H9 (cell line): ENCODE data around the gene PARPBP. TPM values are rescaled to one million over a fixed set of nuclear protein-coding genes. Genes with fewer than 3 reads are reported as not detected.
"Not testable (repeated sequence)": the region's sequence is repeated elsewhere in the genome, so short reads cannot be mapped to it uniquely, and the experiment has no call there.

Experiments
- DNase-seq: peaks from one replicate; pipeline ENCODE4 v3.0.0-alpha.2; 2017
- H2AFZ ChIP-seq: one replicate; pipeline ENCODE4 v1.6.1; 2013; ENCODE audit warnings: mild to moderate bottlenecking, low read length, control low read depth, moderate library complexity
- H2AK5ac ChIP-seq: 2 replicates; pipeline ENCODE4 v1.6.1; 2013; ENCODE audit warnings: low read length, control low read depth, mixed read lengths; ENCODE audit not compliant: insufficient read length
- H2BK120ac ChIP-seq: one replicate; pipeline ENCODE4 v1.6.1; 2013; ENCODE audit warnings: low read depth, mild to moderate bottlenecking, low read length, control low read depth, inconsistent platforms; ENCODE audit not compliant: poor library complexity, severe bottlenecking
- H2BK12ac ChIP-seq: 2 replicates; pipeline ENCODE4 v1.6.1; 2013; ENCODE audit warnings: low read length, control low read depth, mixed read lengths, low read depth; ENCODE audit not compliant: insufficient read length
- H2BK15ac ChIP-seq: 2 replicates; pipeline ENCODE4 v1.6.1; 2013; ENCODE audit warnings: low read depth, low read length, control low read depth
- H2BK20ac ChIP-seq: one replicate; pipeline ENCODE4 v1.6.1; 2013; ENCODE audit warnings: low read depth, mild to moderate bottlenecking, low read length, control low read depth, inconsistent platforms; ENCODE audit not compliant: poor library complexity, severe bottlenecking
- H2BK5ac ChIP-seq: 2 replicates; pipeline ENCODE4 v1.6.1; 2013; ENCODE audit warnings: low read length, control low read depth, mixed read lengths; ENCODE audit not compliant: insufficient read length
- H3K14ac ChIP-seq: 2 replicates; pipeline ENCODE4 v1.6.1; 2013; ENCODE audit warnings: low read length, control low read depth; ENCODE audit not compliant: insufficient read depth
- H3K18ac ChIP-seq: 2 replicates; pipeline ENCODE4 v1.6.1; 2013; ENCODE audit warnings: low read depth, mild to moderate bottlenecking, mixed read lengths, low read length, control low read depth; ENCODE audit not compliant: insufficient read length
- H3K23ac ChIP-seq: 2 replicates; pipeline ENCODE4 v1.6.1; 2013; ENCODE audit warnings: low read length, control low read depth, mixed read lengths, low read depth; ENCODE audit not compliant: insufficient read length
- H3K23me2 ChIP-seq: 2 replicates; pipeline ENCODE4 v1.6.1; 2013; ENCODE audit warnings: low read depth, mild to moderate bottlenecking, mixed read lengths, low read length, control low read depth; ENCODE audit not compliant: insufficient read length, poor library complexity, severe bottlenecking
- H3K27ac ChIP-seq: 2 replicates; pipeline ENCODE4 v1.5.1; 2013; ENCODE audit warnings: low read length, control low read depth, mixed read lengths, low read depth; ENCODE audit not compliant: insufficient read length
- H3K27me3 ChIP-seq: 2 replicates; pipeline ENCODE4 v1.6.1; 2013; ENCODE audit warnings: low read length, control low read depth, inconsistent platforms; ENCODE audit not compliant: insufficient read depth
- H3K4ac ChIP-seq: 2 replicates; pipeline ENCODE4 v1.6.1; 2013; ENCODE audit warnings: low read depth, mild to moderate bottlenecking, control low read depth, inconsistent platforms, low read length, moderate library complexity
- H3K4me1 ChIP-seq: 2 replicates; pipeline ENCODE4 v1.6.1; 2013; ENCODE audit warnings: low read length, control low read depth, inconsistent platforms; ENCODE audit not compliant: insufficient read depth
- H3K4me2 ChIP-seq: 2 replicates; pipeline ENCODE4 v1.6.1; 2013; ENCODE audit warnings: low read length, control low read depth, mixed read lengths; ENCODE audit not compliant: insufficient read length, insufficient read depth
- H3K56ac ChIP-seq: 2 replicates; pipeline ENCODE4 v1.6.1; 2013; ENCODE audit warnings: low read depth, mild to moderate bottlenecking, mixed read lengths, low read length, control low read depth; ENCODE audit not compliant: insufficient read length
- H3K79me1 ChIP-seq: 2 replicates; pipeline ENCODE4 v1.6.1; 2013; ENCODE audit warnings: low read depth, mild to moderate bottlenecking, moderate library complexity, low read length, control low read depth, inconsistent platforms; ENCODE audit not compliant: insufficient read depth, poor library complexity, severe bottlenecking
- H3K79me2 ChIP-seq: 2 replicates; pipeline ENCODE4 v1.6.1; 2013; ENCODE audit warnings: low read length, control low read depth, inconsistent platforms; ENCODE audit not compliant: insufficient read depth
- H3K9ac ChIP-seq: 2 replicates; pipeline ENCODE4 v1.6.1; 2013; ENCODE audit warnings: low read length, control low read depth, mixed read lengths; ENCODE audit not compliant: insufficient read length; ENCODE audit errors: extremely low read depth
- H3K9me3 ChIP-seq: one replicate; pipeline ENCODE4 v1.6.1; 2013; ENCODE audit warnings: low read depth, low read length, inconsistent platforms; ENCODE audit not compliant: control insufficient read depth
- H3T11ph ChIP-seq: one replicate; pipeline ENCODE4 v1.6.1; 2013; ENCODE audit warnings: mild to moderate bottlenecking, low read length, control low read depth, inconsistent platforms
- H4K20me1 ChIP-seq: one replicate; pipeline ENCODE4 v1.6.1; 2013; ENCODE audit not compliant: control insufficient read depth, insufficient read length, insufficient read depth
- H4K5ac ChIP-seq: 2 replicates; pipeline ENCODE4 v1.6.1; 2013; ENCODE audit warnings: low read depth, mild to moderate bottlenecking, mixed read lengths, low read length, control low read depth; ENCODE audit not compliant: insufficient read length
- H4K8ac ChIP-seq: replicated peaks from 2 replicates; pipeline ENCODE4 v1.6.1; 2013; ENCODE audit warnings: low read length, control low read depth, mixed read lengths, low read depth; ENCODE audit not compliant: insufficient read length
- H4K91ac ChIP-seq: 2 replicates; pipeline ENCODE4 v1.6.1; 2013; ENCODE audit warnings: low read depth, mild to moderate bottlenecking, moderate library complexity, mixed read lengths, low read length, control low read depth; ENCODE audit not compliant: insufficient read length
- H3K27ac Mint-ChIP-seq, 3 experiments: 2 replicates in 2 of 3; 3 replicates in 1 of 3; pipeline ENCODE4 v1.8.0; 2020 to 2021; ENCODE audit warnings: mixed read lengths in 3 of 3, mild to moderate bottlenecking in 1 of 3, moderate library complexity in 1 of 3
- H3K27me3 Mint-ChIP-seq: 2 replicates; pipeline ENCODE4 v1.8.0; 2021; ENCODE audit warnings: low read depth, mild to moderate bottlenecking, moderate library complexity, mixed read lengths
- H3K36me3 Mint-ChIP-seq, 3 experiments: 2 replicates in 2 of 3; 3 replicates in 1 of 3; pipeline ENCODE4 v1.8.0; 2020 to 2021; ENCODE audit warnings: low read depth in 3 of 3, mixed read lengths in 3 of 3; ENCODE audit not compliant: insufficient read depth in 1 of 3
- H3K4me1 Mint-ChIP-seq, 2 experiments: 2 replicates each; pipeline ENCODE4 v1.8.0; 2020; ENCODE audit warnings: mixed read lengths in 2 of 2
- H3K4me3 Mint-ChIP-seq, 2 experiments: 2 replicates in 1 of 2; 3 replicates in 1 of 2; pipeline ENCODE4 v1.8.0; 2020 to 2021; ENCODE audit warnings: mild to moderate bottlenecking in 2 of 2, mixed read lengths in 2 of 2, moderate library complexity in 1 of 2
- H3K9me3 Mint-ChIP-seq, 2 experiments: 2 replicates in 1 of 2; 3 replicates in 1 of 2; pipeline ENCODE4 v1.8.0; 2020; ENCODE audit warnings: mild to moderate bottlenecking in 2 of 2, mixed read lengths in 2 of 2, moderate library complexity in 1 of 2
- WGBS: extraction: QIAGEN DNeasy Blood & Tissue Kit; methylation state at CpG from one replicate; pipeline ENCODE4 v1.1.7; 2013; ENCODE audit warnings: missing lambda C conversion rate, low lambda C conversion rate, mixed read lengths; ENCODE audit not compliant: insufficient read length; ENCODE audit errors: extremely low coverage; 5-methylcytosine and 5-hydroxymethylcytosine counted together
- total RNA-seq: library from RNA; stranded (reverse); gene quantifications from 2 replicates; pipeline ENCODE4 v1.2.1, GENCODE V29; 2021

Gene PARPBP
- total RNA-seq, 1 experiment from 2014 or later = 32.1 TPM

GRCh38 chr12:102137619-102138018 is 17.6 kb downstream of the PARPBP start:
- H4K5ac ChIP-seq, H2BK12ac ChIP-seq, H3K4me1 Mint-ChIP-seq, H4K91ac ChIP-seq, H2BK120ac ChIP-seq, H3K18ac ChIP-seq, H3K4ac ChIP-seq, H3K23ac ChIP-seq, H3K27ac Mint-ChIP-seq, H2BK15ac ChIP-seq, H4K8ac ChIP-seq, H3T11ph ChIP-seq, H3K23me2 ChIP-seq, H3K79me1 ChIP-seq, H3K79me2 ChIP-seq, H2AFZ ChIP-seq, H3K14ac ChIP-seq, DNase-seq, H3K4me1 ChIP-seq, H4K20me1 ChIP-seq, H3K27me3 ChIP-seq, H2BK5ac ChIP-seq, H2BK20ac ChIP-seq, H3K27me3 Mint-ChIP-seq, H3K27ac ChIP-seq, H2AK5ac ChIP-seq, H3K9ac ChIP-seq, H3K9me3 ChIP-seq, H3K4me3 Mint-ChIP-seq, H3K4me2 ChIP-seq, H3K56ac ChIP-seq: not testable (repeated sequence)
- H3K9me3 Mint-ChIP-seq = peaks cover 9 to 31% of the 10 kb centered on the region in 2 experiments; a peak in 4 of 5 replicates
- no CpG with 5 or more reads among the region's 8 CpGs for WGBS
- peaks cover 55 to 63% (median 62%) of the 10 kb centered on the region in 3 experiments for H3K36me3 Mint-ChIP-seq

GRCh38 chr12:102142866-102143373 is 22.9 kb downstream of the PARPBP start:
- not testable (repeated sequence) for H4K91ac ChIP-seq, H3K18ac ChIP-seq, DNase-seq, H3K9ac ChIP-seq, H3K4me2 ChIP-seq, H2BK20ac ChIP-seq, H3K14ac ChIP-seq, H4K5ac ChIP-seq, H3K23me2 ChIP-seq, H3K9me3 ChIP-seq, H2BK5ac ChIP-seq, H3K4me1 Mint-ChIP-seq, H2BK12ac ChIP-seq, H3T11ph ChIP-seq, H3K79me1 ChIP-seq, H3K27ac ChIP-seq, H3K4ac ChIP-seq, H3K23ac ChIP-seq, H3K27me3 Mint-ChIP-seq, H3K4me1 ChIP-seq, H3K4me3 Mint-ChIP-seq, H3K56ac ChIP-seq, H3K27ac Mint-ChIP-seq, H2BK15ac ChIP-seq, H4K8ac ChIP-seq, H3K79me2 ChIP-seq, H2AFZ ChIP-seq, H4K20me1 ChIP-seq, H2BK120ac ChIP-seq, H3K27me3 ChIP-seq, H2AK5ac ChIP-seq
- H3K36me3 Mint-ChIP-seq = peaks cover 56 to 67% (median 65%) of the 10 kb centered on the region in 3 experiments
- peaks cover 8 to 32% of the 10 kb centered on the region in 2 experiments; a peak in 4 of 5 replicates for H3K9me3 Mint-ChIP-seq
- no CpG with 5 or more reads among the region's 11 CpGs for WGBS
